HG02885 (cell line): ENCODE measurements around the gene AGAP3.

Experiments
- ATAC-seq: cut with Tn5 transposase; IDR thresholded peaks from one replicate; pipeline ENCODE4 v1.9.1; 2021; ENCODE audit warnings: mild to moderate bottlenecking; ENCODE audit not compliant: unreplicated experiment, poor library complexity

AGAP3 gene

DNA sequence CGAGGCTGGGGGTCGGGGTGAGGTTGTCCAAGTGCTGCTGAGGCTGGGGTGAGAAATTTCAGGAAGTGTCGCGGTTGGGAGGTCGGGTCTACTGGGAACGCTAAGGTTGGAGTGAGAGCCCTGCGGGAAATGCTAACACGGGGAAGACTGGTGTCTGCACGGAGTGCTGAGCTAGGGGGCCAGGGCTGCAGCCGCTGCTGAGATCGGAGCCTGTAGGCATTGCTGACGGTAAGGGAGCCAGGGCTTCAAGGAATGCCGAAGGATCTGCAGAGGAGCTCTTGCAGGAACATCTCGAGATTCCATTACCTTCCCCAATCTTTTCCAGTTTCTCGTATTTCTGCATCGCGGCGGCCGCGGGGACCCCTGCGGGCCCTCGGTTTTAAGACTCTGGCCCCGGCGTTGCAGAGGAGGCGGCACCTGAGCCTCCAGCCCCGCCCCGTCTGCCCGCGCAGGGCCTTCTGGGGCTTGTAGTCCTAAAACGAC lies 28.7 kb upstream of the AGAP3 start, which contains the start of gene CDK5:
TSS of gene CDK5 (minus strand) at position 392 of the 483 bp plus-strand sequence. CDS start at position 343, 49 bp downstream.
- ATAC-seq: peak; percentile 9

DNA sequence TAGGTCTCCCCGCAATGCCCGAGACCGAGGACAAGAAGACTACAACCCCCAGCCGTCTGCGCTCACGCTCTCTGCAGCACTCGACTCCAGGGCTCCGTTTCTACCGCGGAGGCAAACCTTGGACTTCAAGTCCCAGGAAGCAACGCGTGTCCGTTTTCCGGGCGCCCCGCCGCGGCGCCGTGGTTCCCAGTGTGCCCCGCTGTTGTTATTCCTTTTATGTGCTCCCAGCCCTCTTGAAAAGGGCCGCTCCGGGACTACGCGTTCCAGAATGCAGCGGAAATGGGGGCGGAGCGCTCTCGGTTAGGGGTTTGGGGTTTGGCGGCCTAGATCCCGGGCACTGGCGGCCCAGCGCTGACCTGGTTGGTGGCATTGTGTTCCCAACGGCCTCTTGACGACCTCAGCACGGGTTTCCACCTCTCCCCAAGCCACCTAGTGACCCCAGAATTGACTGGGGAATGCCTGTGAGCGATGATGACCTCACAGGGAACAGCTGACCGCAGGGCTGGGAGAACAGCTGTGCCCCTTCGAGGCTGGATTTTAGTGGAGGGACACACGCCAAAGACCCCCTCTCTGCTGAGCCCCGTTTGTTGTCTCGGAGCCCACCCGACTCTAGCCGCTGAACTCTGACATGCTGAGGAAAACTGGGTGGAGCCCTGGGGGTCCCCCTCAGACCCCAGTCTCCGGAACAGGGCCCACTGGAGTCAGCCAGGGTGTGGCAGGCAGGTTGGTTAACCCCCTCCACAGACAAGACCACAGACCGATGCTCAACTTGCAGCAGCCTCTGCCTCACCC lies 28.1 kb upstream of the AGAP3 start:
- peak; percentile 91 for ATAC-seq

GRCh38 chr7:151058781-151059366 lies 27.4 kb upstream of the AGAP3 start:
- no peak for ATAC-seq

GRCh38 chr7:151059367-151060112 lies 26.7 kb upstream of the AGAP3 start, which contains the start of gene SLC4A2:
TSS of gene SLC4A2 (plus strand) at chr7:151059589. CDS start at chr7:151061988, 2,399 bp downstream.
- peak; percentile 37 for ATAC-seq

DNA sequence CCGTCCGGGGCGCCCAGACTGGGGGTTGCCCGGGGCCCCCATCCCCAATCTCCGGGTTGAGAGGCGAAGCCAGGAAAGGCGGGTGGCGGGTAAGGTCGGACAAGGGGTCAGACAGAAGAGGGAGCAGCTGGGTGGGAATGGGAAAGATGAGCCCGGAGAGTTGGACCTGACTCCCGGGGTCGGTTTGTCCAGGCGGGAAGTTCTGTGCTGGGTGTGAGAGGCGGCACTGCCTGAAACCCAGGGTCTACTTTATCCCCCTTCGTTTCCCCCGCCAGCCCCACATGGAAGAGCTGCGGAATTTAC lies 26.2 kb upstream of the AGAP3 start:
- no peak for ATAC-seq

- ATAC-seq: no peak
Measured at GRCh38 chr7:151060416-151061212, 25.7 kb upstream of the AGAP3 start.

GRCh38 chr7:151061213-151062110 lies 24.8 kb upstream of the AGAP3 start:
- no peak for ATAC-seq

- no peak for ATAC-seq
Measured at GRCh38 chr7:151062111-151062398, 24.2 kb upstream of the AGAP3 start.

GRCh38 chr7:151062399-151063211 lies 23.7 kb upstream of the AGAP3 start:
- ATAC-seq: no peak

DNA sequence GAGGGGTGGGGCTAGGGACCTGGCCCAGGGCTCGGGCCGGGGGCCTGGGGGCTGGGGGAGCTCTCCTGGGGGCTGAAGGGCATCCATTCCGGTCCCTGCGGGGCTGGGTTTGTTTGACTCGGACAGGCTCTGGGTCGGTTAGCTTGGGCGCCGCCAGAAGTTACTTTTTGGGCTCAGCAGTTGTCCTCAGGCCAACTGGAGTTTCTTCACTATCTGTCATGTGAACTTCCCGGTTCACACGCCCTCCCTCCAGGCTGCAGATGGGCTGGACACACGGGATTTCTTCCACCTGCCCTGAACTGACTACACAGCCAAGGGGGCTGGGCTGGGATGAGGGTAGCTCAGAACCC lies 23.1 kb upstream of the AGAP3 start:
- no peak for ATAC-seq

DNA sequence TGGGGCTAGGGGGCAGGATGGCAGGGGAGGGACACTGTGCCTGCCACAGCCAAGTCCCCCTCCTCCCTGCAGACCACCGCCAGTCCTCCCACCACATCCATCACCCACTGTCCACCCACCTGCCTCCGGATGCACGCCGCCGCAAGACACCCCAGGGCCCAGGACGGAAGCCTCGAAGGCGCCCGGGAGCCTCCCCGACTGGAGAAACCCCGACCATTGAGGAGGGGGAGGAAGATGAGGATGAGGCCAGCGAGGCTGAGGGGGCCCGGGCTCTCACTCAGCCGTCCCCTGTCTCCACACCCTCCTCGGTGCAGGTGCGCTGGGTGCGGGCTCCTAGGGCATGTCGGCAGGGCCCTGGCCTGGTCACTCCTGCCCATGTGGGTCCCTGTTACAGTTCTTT lies 21.8 kb upstream of the AGAP3 start:
- no peak for ATAC-seq

GRCh38 chr7:151064993-151065392 lies 21.3 kb upstream of the AGAP3 start:
- no peak for ATAC-seq

- ATAC-seq: no peak
Measured at GRCh38 chr7:151065516-151065915, 20.8 kb upstream of the AGAP3 start.

GRCh38 chr7:151066273-151066974 lies 19.9 kb upstream of the AGAP3 start:
- no peak for ATAC-seq

GRCh38 chr7:151068069-151068773 lies 18.1 kb upstream of the AGAP3 start:
- ATAC-seq: no peak

DNA sequence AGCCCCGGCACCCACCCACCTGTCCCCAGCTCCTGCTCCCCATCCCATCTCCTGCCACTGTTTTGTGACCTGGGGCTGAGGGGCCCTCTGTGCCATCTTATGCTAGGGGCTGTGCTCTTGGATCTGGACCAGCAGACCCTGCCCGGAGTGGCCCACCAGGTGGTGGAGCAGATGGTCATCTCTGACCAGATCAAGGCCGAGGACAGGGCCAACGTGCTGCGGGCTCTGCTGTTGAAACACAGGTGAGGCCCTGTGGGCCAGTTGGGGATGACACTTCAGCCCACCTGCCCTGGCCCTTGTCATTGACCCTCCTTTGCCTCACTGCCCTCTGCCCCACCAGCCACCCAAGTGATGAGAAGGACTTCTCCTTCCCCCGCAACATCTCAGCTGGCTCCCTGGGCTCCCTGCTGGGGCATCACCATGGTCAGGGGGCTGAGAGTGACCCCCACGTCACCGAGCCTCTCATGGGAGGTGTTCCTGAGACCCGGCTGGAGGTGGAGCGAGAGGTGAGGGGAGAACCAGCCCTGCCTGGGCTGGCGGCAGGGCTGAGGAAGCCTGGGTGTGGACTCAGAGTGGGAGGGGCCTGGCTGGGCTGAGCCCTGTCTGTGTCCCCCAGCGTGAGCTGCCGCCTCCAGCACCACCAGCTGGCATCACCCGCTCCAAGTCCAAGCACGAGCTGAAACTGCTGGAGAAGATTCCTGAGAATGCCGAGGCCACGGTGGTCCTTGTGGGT lies 16.3 kb upstream of the AGAP3 start:
- no peak for ATAC-seq

- ATAC-seq: no peak
Measured at GRCh38 chr7:151070574-151070960, 15.7 kb upstream of the AGAP3 start.
